ENCODE data around the gene GSTM5. TPM values are rescaled to one million over a fixed set of nuclear protein-coding genes. Genes with fewer than 3 reads are reported as not detected.

The GSTM5 gene
- total RNA-seq, 1 donor from 2014 or later, result not detected

DNA sequence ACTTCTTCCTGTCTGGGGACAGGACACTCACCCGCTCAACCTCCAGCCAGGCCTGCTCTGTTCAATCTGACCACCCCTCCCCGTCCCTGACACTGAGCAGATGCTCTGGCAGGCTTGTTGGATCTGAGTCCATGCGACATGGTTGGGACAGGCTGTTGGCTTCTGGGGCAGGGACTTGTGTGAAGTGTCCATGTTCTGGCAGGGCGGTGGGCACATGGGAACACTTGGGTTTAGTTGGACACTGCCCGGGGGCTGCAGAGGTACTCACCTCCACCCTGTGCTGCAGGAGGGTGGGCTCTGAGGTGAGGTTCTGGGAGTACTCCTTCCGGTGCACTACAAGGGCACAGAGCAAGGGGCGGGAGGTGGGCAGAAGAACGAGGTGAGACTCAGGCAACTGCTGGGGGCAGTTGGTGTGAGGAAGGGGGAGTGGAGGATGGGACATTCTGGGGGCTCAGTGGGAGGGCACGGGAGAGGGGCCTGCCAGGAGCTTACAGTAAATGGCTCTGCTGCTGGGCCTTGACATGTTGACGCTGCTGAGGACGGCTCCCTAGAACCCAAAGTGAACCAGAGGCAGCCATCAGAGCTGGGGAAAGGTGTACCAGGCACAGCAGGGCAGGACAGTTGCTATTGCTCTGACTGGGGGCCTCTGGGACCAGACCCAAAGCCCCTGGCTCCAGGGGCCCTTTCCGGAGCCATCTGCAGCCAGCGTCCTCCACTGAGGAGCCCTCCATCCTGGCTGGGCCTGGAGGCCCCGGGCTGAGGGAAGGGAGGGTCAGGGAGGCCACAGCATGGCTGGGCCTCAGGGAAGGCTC lies 49.4 kb downstream of the GSTM5 start:
- Mint-ChIP-seq H3K9me3 (ENCODE audit: low read depth) (no peaks in the 10 kb centered on the region), H3K27me3 (ENCODE audit: low read depth) (no peaks in the 10 kb centered on the region), H3K4me1 (ENCODE audit: low read depth) (no peaks in the 10 kb centered on the region), H3K36me3 (ENCODE audit: low read depth) (no peaks in the 10 kb centered on the region), H3K27ac (ENCODE audit: unreplicated experiment) (no peak overlapping the region), H3K4me3 (ENCODE audit: unreplicated experiment) (no peak overlapping the region)
- peak; percentile 77 for DNase-seq (ENCODE audit: low spot score)
- TF ChIP-seq, protein P1, sequence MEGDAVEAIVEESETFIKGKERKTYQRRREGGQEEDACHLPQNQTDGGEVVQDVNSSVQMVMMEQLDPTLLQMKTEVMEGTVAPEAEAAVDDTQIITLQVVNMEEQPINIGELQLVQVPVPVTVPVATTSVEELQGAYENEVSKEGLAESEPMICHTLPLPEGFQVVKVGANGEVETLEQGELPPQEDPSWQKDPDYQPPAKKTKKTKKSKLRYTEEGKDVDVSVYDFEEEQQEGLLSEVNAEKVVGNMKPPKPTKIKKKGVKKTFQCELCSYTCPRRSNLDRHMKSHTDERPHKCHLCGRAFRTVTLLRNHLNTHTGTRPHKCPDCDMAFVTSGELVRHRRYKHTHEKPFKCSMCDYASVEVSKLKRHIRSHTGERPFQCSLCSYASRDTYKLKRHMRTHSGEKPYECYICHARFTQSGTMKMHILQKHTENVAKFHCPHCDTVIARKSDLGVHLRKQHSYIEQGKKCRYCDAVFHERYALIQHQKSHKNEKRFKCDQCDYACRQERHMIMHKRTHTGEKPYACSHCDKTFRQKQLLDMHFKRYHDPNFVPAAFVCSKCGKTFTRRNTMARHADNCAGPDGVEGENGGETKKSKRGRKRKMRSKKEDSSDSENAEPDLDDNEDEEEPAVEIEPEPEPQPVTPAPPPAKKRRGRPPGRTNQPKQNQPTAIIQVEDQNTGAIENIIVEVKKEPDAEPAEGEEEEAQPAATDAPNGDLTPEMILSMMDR (IDR thresholded peaks at IDR 0.05), result no peak

DNA sequence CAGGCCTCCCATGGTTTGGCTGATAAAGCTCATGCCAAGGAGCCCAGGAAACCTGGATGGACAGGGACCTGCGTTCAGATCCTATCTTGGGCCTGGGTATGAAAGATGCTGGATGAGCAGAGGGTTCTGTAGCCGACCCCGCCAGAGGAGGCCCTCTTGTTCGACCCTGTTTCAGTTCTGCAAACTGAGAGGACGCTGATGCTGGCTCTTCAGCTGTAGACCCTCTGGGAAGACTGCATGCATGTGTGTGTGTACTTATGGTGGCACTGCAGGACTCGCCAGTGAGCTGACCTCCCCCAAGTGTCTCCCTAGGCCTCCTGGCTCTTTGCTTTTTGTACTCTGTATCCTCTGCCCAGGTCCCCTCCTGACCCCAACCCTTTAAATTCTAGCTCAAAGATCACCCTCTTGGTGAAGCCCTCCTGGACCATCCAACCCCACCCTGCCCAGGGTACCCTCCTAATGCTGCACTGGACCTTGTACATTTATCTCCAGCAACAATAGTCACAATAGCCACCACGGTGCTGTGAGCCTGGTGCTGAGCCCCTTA lies 50.1 kb downstream of the GSTM5 start:
- H3K27me3 Mint-ChIP-seq (ENCODE audit: low read depth), result no peaks in the 10 kb centered on the region
- H3K4me1 Mint-ChIP-seq (ENCODE audit: low read depth), result no peaks in the 10 kb centered on the region
- H3K27ac Mint-ChIP-seq (ENCODE audit: unreplicated experiment), result no peak overlapping the region
- DNase-seq (ENCODE audit: low spot score), result peak; percentile 43
- no peaks in the 10 kb centered on the region for H3K9me3 Mint-ChIP-seq (ENCODE audit: low read depth)
- no peaks in the 10 kb centered on the region for H3K36me3 Mint-ChIP-seq (ENCODE audit: low read depth)
- no peak overlapping the region for H3K4me3 Mint-ChIP-seq (ENCODE audit: unreplicated experiment)
- TF ChIP-seq, protein P1 (IDR thresholded peaks at IDR 0.05), result no peak

DNA sequence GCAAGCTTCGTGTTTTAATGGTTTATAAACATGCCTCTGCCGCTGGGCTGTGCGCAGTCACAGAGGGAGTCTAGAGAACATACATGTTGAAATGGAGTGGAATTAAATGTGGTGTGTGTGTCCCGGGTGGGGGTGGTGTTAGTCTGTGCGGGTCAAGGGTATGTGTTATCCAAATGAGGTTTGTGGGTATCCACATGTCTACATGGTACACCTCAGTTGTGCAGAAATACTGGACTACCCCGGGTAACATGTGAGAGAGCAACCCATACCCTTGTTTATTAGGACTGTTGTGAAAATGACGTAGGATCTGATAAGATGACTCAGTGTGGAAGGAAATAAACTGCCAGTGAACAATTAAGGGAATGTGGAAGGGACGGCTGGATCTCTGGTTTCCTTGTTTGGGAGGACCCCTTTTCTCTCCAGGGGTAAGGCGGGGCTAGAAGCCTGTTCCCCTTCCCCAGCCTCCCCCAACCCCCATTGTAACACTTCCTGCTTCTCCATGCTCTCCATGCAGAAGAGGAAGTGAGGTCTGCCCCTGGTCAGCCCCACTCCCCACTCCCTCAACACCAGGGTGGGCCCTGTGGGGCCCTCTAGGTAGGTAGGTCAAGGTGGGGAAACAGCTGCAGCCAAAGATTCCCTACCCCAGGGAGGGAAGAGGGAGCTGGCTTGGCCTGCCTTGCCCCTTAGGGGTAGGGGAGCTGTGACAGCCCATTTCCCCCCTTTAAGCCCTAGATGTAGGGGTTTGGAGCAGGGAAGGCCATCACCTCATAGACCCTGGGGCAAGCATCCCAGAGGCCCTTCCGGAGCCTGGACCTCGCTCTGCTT lies 51.0 kb downstream of the GSTM5 start:
- Mint-ChIP-seq H3K9me3 (ENCODE audit: low read depth) (no peaks in the 10 kb centered on the region), H3K27ac (ENCODE audit: unreplicated experiment) (no peak overlapping the region), H3K27me3 (ENCODE audit: low read depth) (no peaks in the 10 kb centered on the region), H3K36me3 (ENCODE audit: low read depth) (no peaks in the 10 kb centered on the region), H3K4me1 (ENCODE audit: low read depth) (no peaks in the 10 kb centered on the region), H3K4me3 (ENCODE audit: unreplicated experiment) (no peak overlapping the region)
- DNase-seq (ENCODE audit: low spot score), result peak; percentile 32
- TF ChIP-seq, protein P1 (IDR thresholded peaks at IDR 0.05), result no peak

DNA sequence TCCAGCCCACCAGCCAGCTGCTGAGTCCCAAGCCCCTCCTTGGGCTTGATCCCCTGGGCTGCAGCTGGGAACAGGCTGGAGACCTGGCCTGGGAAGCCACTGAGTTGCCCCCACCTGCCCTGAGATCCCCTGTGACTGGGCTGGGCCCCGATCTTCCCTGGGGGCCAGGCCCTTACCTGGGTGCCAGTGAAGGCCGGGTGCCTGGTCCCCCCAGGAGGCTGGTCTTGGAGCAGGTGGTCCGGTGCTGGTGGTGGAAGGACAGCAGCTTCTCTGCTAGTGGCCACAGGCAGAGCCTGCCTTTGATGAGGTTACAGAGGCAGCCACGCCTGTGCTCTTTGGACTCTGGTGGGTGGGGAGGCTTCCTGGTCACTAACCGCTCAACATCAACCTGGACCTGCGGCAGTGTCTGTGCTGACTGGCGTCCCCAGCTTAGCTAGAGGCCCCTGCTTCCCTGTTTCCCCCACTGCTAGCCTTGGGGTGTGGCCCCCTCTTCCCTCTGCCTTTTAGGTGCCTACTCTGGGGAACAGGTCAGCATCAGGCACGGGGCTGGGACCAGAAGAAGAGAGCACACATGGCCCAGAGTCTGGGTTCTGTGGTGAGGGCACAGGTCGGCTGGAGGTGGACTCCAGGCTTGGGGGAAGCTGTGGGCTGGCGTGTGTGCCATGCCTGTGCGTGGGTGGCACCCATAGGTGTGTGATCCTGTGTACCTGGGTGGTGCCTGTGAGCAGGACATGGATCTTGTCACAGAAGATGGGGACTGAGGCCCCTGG lies 51.8 kb downstream of the GSTM5 start, which contains the start of gene EPS8L3:
TSS of gene EPS8L3 (minus strand) at position 278 of the 770 bp plus-strand sequence. CDS start 2,174 bp downstream, outside the sequence.
- no peak within 1 kb of the TSS for H3K4me3 Mint-ChIP-seq (ENCODE audit: unreplicated experiment)
- TF ChIP-seq, protein P1 (IDR thresholded peaks at IDR 0.05), result no peak
- H3K36me3 Mint-ChIP-seq (ENCODE audit: low read depth), result no peaks in the 10 kb centered on the region
- no peaks in the 10 kb centered on the region for H3K4me1 Mint-ChIP-seq (ENCODE audit: low read depth)
- H3K27ac Mint-ChIP-seq (ENCODE audit: unreplicated experiment), result no peak within 1 kb of the TSS
- no peaks in the 10 kb centered on the region for H3K27me3 Mint-ChIP-seq (ENCODE audit: low read depth)
- peak; percentile 83 for DNase-seq (ENCODE audit: low spot score)
- H3K9me3 Mint-ChIP-seq (ENCODE audit: low read depth), result no peaks in the 10 kb centered on the region
